GM12878 (cell line): ENCODE measurements around the gene STAB2.

Experiments used
- CHD2 ChIP-seq: IDR thresholded peaks from 2 replicates; pipeline ENCODE4 v1.6.1; 2011; ENCODE audit warnings: low read depth, low read length, improper control_type of control experiment, borderline replicate concordance
- KDM1A ChIP-seq: fragments of 200-600 bp; sonication (generic); IDR thresholded peaks from 2 replicates; pipeline ENCODE4 v1.6.1; 2016; ENCODE audit warnings: borderline replicate concordance
- MEF2A ChIP-seq: IDR thresholded peaks from 2 replicates; pipeline ENCODE4 v1.6.1; 2011; ENCODE audit warnings: low read depth, mild to moderate bottlenecking, low read length, moderate library complexity; ENCODE audit not compliant: insufficient read depth
- MLLT1 ChIP-seq: fragments of 450-650 bp; IDR thresholded peaks from 2 replicates; pipeline ENCODE4 v1.6.1; 2016; ENCODE audit warnings: mild to moderate bottlenecking
- MXI1 ChIP-seq: fragments of 150-350 bp; IDR thresholded peaks from 2 replicates; pipeline ENCODE4 v1.6.1; 2011; ENCODE audit warnings: low read depth, mild to moderate bottlenecking, inconsistent platforms, low read length, improper control_type of control experiment
- SUZ12 ChIP-seq: fragments of 200-600 bp; sonication (generic); IDR thresholded peaks from one replicate; pipeline ENCODE4 v1.6.1; 2018; ENCODE audit warnings: antibody characterized with exemption, mild to moderate bottlenecking; ENCODE audit not compliant: unreplicated experiment
- TF ChIP-seq, protein P1 (sequence below), 3 experiments: IDR thresholded peaks in 2 of 3; conservative IDR thresholded peaks in 1 of 3; 2 replicates each; pipeline ENCODE4 v1.5.1; 2011; ENCODE audit warnings: low read depth in 3 of 3, low read length in 3 of 3, mild to moderate bottlenecking in 3 of 3, control low read depth in 2 of 3, moderate library complexity in 2 of 3, inconsistent platforms in 1 of 3, mixed read lengths in 1 of 3; ENCODE audit not compliant: control insufficient read depth in 2 of 3, insufficient read depth in 1 of 3; ENCODE audit errors: extremely low read depth in 1 of 3
- TF ChIP-seq, protein P2 (sequence below): IDR thresholded peaks from 2 replicates; pipeline ENCODE4 v1.6.1; 2011; ENCODE audit warnings: low read depth, mild to moderate bottlenecking, low read length, moderate library complexity, borderline replicate concordance; ENCODE audit errors: extremely low read depth

DNA sequence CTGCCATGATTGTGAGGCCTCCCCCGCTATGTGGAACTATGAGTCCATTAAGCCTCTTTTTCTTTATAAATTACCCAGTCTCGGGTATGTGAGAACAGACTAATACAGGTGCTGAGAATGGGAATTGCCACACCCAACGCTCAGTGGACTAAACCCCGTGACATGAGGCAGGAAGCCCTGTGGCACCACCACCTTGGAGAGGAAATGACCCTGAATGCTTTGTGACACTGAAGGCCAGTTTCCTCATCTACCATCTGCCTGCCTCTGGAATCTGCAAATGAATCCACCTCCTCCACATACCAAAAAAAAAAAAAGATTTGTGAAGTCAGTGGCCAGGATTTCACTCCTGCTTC, 212.4 kb downstream of the STAB2 start:
- TF ChIP-seq, protein P1, sequence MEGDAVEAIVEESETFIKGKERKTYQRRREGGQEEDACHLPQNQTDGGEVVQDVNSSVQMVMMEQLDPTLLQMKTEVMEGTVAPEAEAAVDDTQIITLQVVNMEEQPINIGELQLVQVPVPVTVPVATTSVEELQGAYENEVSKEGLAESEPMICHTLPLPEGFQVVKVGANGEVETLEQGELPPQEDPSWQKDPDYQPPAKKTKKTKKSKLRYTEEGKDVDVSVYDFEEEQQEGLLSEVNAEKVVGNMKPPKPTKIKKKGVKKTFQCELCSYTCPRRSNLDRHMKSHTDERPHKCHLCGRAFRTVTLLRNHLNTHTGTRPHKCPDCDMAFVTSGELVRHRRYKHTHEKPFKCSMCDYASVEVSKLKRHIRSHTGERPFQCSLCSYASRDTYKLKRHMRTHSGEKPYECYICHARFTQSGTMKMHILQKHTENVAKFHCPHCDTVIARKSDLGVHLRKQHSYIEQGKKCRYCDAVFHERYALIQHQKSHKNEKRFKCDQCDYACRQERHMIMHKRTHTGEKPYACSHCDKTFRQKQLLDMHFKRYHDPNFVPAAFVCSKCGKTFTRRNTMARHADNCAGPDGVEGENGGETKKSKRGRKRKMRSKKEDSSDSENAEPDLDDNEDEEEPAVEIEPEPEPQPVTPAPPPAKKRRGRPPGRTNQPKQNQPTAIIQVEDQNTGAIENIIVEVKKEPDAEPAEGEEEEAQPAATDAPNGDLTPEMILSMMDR (IDR thresholded peaks at IDR 0.05 in 2 of 3, conservative IDR thresholded peaks at IDR 0.05 in 1 of 3; ENCODE audit: control insufficient read depth in 2 of 3, extremely low read depth in 1 of 3, insufficient read depth in 1 of 3, low read depth in 3 of 3, low read length in 3 of 3) = no peak
- TF ChIP-seq SUZ12 (no peak), CHD2 (no peak), KDM1A (no peak), MEF2A (no peak), MXI1 (no peak), MLLT1 (no peak)
- TF ChIP-seq, protein P2, sequence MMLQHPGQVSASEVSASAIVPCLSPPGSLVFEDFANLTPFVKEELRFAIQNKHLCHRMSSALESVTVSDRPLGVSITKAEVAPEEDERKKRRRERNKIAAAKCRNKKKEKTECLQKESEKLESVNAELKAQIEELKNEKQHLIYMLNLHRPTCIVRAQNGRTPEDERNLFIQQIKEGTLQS = no peak
